HepG2 (cell line): ENCODE results near the gene SPEM2. TPM values are rescaled to one million over a fixed set of nuclear protein-coding genes. Genes with fewer than 3 reads are reported as not detected.

ENCODE experiments used
- ATF7 ChIP-seq, 2 experiments: fragments of 450-650 bp in 1 of 2; sonication (generic) in 1 of 2; formaldehyde crosslinking in 1 of 2; IDR thresholded peaks; 2 replicates each; pipeline versions ENCODE4 v1.4.0 to v1.6.1; 2016 to 2020; ENCODE audit warnings: antibody characterized with exemption in 1 of 2, mild to moderate bottlenecking in 1 of 2, missing genetic modification reagents in 1 of 2
- E2F1 ChIP-seq: sonication (generic); formaldehyde crosslinking; IDR thresholded peaks from 2 replicates; pipeline ENCODE4 v1.5.0; 2020; ENCODE audit warnings: missing genetic modification reagents
- ELF3 ChIP-seq: IDR thresholded peaks from 2 replicates; pipeline ENCODE4 v1.6.1; 2016; ENCODE audit warnings: missing genetic modification reagents, missing compliant biosample characterization
- HNRNPUL1 ChIP-seq: fragments of 200-400 bp; formaldehyde crosslinking; IDR thresholded peaks from 2 replicates; pipeline ENCODE4 v1.6.1; 2017; ENCODE audit warnings: low read depth, mild to moderate bottlenecking, low read length, moderate library complexity
- IKZF5 ChIP-seq: IDR thresholded peaks from 2 replicates; pipeline ENCODE4 v1.6.1; 2018; ENCODE audit warnings: missing genetic modification reagents, mild to moderate bottlenecking, missing compliant biosample characterization
- KDM2A ChIP-seq: sonication (generic); formaldehyde crosslinking; IDR thresholded peaks from 2 replicates; pipeline ENCODE4 v1.4.0; 2020; ENCODE audit warnings: low read depth, missing genetic modification reagents, borderline replicate concordance
- PAX8 ChIP-seq: sonication (generic); formaldehyde crosslinking; IDR thresholded peaks from 2 replicates; pipeline ENCODE4 v1.8.0; 2022; ENCODE audit warnings: mild to moderate bottlenecking, missing genetic modification reagents, borderline replicate concordance
- PITX1 ChIP-seq: sonication (generic); formaldehyde crosslinking; IDR thresholded peaks from 2 replicates; pipeline ENCODE4 v1.5.1; 2020; ENCODE audit warnings: mild to moderate bottlenecking, missing genetic modification reagents
- SMARCE1 ChIP-seq: fragments of 450-650 bp; IDR thresholded peaks from 2 replicates; pipeline ENCODE4 v1.6.1; 2017; ENCODE audit warnings: borderline replicate concordance
- SP1 ChIP-seq, 2 experiments: fragments of 450-650 bp in 1 of 2; sonication (generic) in 1 of 2; formaldehyde crosslinking in 1 of 2; IDR thresholded peaks; 2 replicates each; pipeline versions ENCODE4 v1.4.0 to v1.6.1; 2016 to 2020; ENCODE audit warnings: missing genetic modification reagents in 1 of 2
- SP140L ChIP-seq: sonication (generic); formaldehyde crosslinking; IDR thresholded peaks from 2 replicates; pipeline ENCODE4 v1.4.0; 2020; ENCODE audit warnings: missing genetic modification reagents, borderline replicate concordance
- TAF1 ChIP-seq: sonication (generic); formaldehyde crosslinking; IDR thresholded peaks from 2 replicates; pipeline ENCODE4 v1.4.0; 2020; ENCODE audit warnings: missing genetic modification reagents
- TARDBP ChIP-seq: sonication (generic); formaldehyde crosslinking; IDR thresholded peaks from 2 replicates; pipeline ENCODE4 v1.8.0; 2022; ENCODE audit warnings: mild to moderate bottlenecking, missing genetic modification reagents
- ZBTB38 ChIP-seq: sonication (generic); formaldehyde crosslinking; IDR thresholded peaks from 2 replicates; pipeline ENCODE4 v1.5.1; 2020; ENCODE audit warnings: mild to moderate bottlenecking, missing genetic modification reagents
- ZBTB7A ChIP-seq: sonication (generic); formaldehyde crosslinking; IDR thresholded peaks from 2 replicates; pipeline ENCODE4 v1.8.0; 2022; ENCODE audit warnings: mild to moderate bottlenecking, missing genetic modification reagents
- ZC3H13 ChIP-seq: sonication (generic); formaldehyde crosslinking; IDR thresholded peaks from 2 replicates; pipeline ENCODE4 v1.8.1; 2023; ENCODE audit warnings: mild to moderate bottlenecking, missing genetic modification reagents, moderate library complexity
- ZEB1 ChIP-seq: IDR thresholded peaks from 2 replicates; pipeline ENCODE4 v1.6.1; 2012; ENCODE audit warnings: mild to moderate bottlenecking, low read depth, inconsistent platforms; ENCODE audit not compliant: insufficient replicate concordance
- ZNF546 ChIP-seq: sonication (generic); formaldehyde crosslinking; conservative IDR thresholded peaks from 2 replicates; pipeline ENCODE4 v1.8.1; 2023; ENCODE audit warnings: mild to moderate bottlenecking, missing genetic modification reagents
- ZNF589 ChIP-seq: sonication (generic); formaldehyde crosslinking; conservative IDR thresholded peaks from 2 replicates; pipeline ENCODE4 v1.8.0; 2022; ENCODE audit warnings: mild to moderate bottlenecking, moderate library complexity, missing genetic modification reagents
- ZNF780A ChIP-seq: sonication (generic); formaldehyde crosslinking; IDR thresholded peaks from 2 replicates; pipeline ENCODE4 v1.8.0; 2022; ENCODE audit warnings: mild to moderate bottlenecking, missing genetic modification reagents, moderate library complexity
- ZNF788 ChIP-seq: sonication (generic); formaldehyde crosslinking; IDR thresholded peaks from 2 replicates; pipeline ENCODE4 v1.5.0; 2020; ENCODE audit warnings: mild to moderate bottlenecking, missing genetic modification reagents, borderline replicate concordance
- ZZZ3 ChIP-seq: sonication (generic); formaldehyde crosslinking; IDR thresholded peaks from 2 replicates; pipeline ENCODE4 v1.4.0; 2020; ENCODE audit warnings: missing genetic modification reagents, mild to moderate bottlenecking, borderline replicate concordance
- polyA plus RNA-seq, 8 experiments: library from polyadenylated mRNA; depleted of rRNA in 3 of 8; stranded (reverse) in 7 of 8; unstranded in 1 of 8; fragments of >200 nt; fragmentation: Illumina TruSeq in 4 of 8; extraction: Trizol in 4 of 8; gene quantifications; 2 replicates each; pipeline versions ENCODE4 v1.2.1 to v1.2.3, GENCODE V29; 2011 to 2016; ENCODE audit warnings: low read depth in 4 of 8, missing spikeins in 1 of 8, mixed read lengths in 1 of 8; ENCODE audit not compliant: insufficient read depth in 1 of 8
- total RNA-seq, 5 experiments: library from RNA; depleted of rRNA; stranded (reverse); fragments of >200 nt; fragmentation: Illumina TruSeq; extraction: Trizol; gene quantifications; 2 replicates each; pipeline ENCODE4 v1.2.3, GENCODE V29; 2016; ENCODE audit warnings: low read depth in 1 of 5
- TF ChIP-seq, protein P1 (sequence below): sonication (generic); formaldehyde crosslinking; conservative IDR thresholded peaks from 2 replicates; pipeline ENCODE4 v1.8.0; 2022; ENCODE audit warnings: mild to moderate bottlenecking, moderate library complexity, missing genetic modification reagents
- TF ChIP-seq, protein P2 (sequence below): sonication (generic); formaldehyde crosslinking; IDR thresholded peaks from 2 replicates; pipeline ENCODE4 v1.8.0; 2023; ENCODE audit warnings: mild to moderate bottlenecking, missing genetic modification reagents

Gene SPEM2
- total and polyA plus RNA-seq, 2 of the 13 experiments (the other 11 are each of a cell fraction or from before 2014, with no cell fraction given): not detected

DNA sequence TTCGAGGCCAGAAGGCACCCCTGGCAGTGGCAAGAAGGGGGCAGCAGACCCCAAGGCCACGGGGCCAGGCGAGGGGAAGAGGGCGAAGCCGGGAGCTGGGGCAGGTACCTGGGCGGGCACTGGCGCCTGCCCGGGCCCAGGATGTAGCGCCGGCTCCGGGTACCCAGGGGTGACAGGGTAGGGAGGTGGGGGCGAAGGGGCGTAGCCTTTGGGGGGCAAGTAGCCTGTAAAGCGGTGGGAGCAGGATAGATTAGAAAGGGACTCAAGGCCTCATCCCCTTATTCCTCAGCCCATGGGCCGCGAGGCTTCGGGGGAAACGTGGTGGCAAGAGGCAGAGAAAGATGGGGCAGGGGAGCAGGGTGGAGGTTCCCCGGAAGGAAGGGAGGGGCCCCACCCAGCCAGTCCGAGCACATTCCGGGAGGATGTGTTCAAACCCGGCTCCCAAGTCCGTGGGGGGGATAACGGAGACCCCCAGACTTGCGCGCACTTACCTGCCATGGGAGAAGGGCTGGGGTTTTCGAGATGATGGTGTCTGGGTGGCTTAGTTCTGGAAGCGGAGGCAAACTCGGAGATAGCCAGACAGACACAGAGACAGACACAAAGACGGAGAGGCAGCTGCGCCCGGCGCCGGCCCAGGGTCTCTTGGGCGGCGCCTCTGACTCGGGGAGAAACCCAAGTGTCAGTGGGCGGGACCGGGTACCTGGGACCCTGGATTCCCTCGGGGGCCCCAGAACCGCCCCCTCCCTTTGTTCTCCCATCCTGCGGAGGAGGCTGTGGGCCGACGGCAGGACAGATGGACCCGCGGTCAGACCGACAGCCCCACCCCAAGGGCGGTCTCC is 31.6 kb upstream of the SPEM2 start (continued):
- peak; percentile 46; the same call in 1 of the 2 replicates for TF ChIP-seq ZZZ3
- 0 out of 2 replicates have a peak, but pooled peaks have one; percentile 32 for TF ChIP-seq KDM2A
- no peak for TF ChIP-seq SMARCE1
- TF ChIP-seq SP140L (CRISPR knock-in tag): 0 out of 2 replicates have a peak, but pooled peaks have one; percentile 41
- no peak for TF ChIP-seq ZNF546 (CRISPR knock-in tag)
- TF ChIP-seq ZC3H13 (CRISPR knock-in tag): no peak
- TF ChIP-seq ZEB1: peak; percentile 64
- TF ChIP-seq HNRNPUL1: no peak
- TF ChIP-seq E2F1 (CRISPR knock-in tag): no peak
- no peak for TF ChIP-seq ATF7 (IDR thresholded peaks at IDR 0.05)
- peak; percentile 36; the same call in 1 of the 2 replicates for TF ChIP-seq ATF7 (CRISPR knock-in tag; IDR thresholded peaks at IDR 0.05)
- peak; percentile 79; the same call in 1 of the 2 replicates for TF ChIP-seq PAX8 (CRISPR knock-in tag)
- 0 out of 2 replicates have a peak, but pooled peaks have one; percentile 23 for TF ChIP-seq ZBTB7A (CRISPR knock-in tag)
- 0 out of 2 replicates have a peak, but pooled peaks have one; percentile 26 for TF ChIP-seq TARDBP (CRISPR knock-in tag)
- TF ChIP-seq TAF1 (CRISPR knock-in tag): no peak
- TF ChIP-seq ZNF788 (CRISPR knock-in tag): no peak
- TF ChIP-seq SP1 (IDR thresholded peaks at IDR 0.05): no peak
- TF ChIP-seq SP1 (CRISPR knock-in tag; IDR thresholded peaks at IDR 0.05): peak; percentile 48; the same call in 1 of the 2 replicates
- TF ChIP-seq, protein P1, sequence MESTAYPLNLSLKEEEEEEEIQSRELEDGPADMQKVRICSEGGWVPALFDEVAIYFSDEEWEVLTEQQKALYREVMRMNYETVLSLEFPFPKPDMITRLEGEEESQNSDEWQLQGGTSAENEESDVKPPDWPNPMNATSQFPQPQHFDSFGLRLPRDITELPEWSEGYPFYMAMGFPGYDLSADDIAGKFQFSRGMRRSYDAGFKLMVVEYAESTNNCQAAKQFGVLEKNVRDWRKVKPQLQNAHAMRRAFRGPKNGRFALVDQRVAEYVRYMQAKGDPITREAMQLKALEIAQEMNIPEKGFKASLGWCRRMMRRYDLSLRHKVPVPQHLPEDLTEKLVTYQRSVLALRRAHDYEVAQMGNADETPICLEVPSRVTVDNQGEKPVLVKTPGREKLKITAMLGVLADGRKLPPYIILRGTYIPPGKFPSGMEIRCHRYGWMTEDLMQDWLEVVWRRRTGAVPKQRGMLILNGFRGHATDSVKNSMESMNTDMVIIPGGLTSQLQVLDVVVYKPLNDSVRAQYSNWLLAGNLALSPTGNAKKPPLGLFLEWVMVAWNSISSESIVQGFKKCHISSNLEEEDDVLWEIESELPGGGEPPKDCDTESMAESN: no peak
- no peak for TF ChIP-seq ZBTB38 (CRISPR knock-in tag)
- TF ChIP-seq, protein P2, sequence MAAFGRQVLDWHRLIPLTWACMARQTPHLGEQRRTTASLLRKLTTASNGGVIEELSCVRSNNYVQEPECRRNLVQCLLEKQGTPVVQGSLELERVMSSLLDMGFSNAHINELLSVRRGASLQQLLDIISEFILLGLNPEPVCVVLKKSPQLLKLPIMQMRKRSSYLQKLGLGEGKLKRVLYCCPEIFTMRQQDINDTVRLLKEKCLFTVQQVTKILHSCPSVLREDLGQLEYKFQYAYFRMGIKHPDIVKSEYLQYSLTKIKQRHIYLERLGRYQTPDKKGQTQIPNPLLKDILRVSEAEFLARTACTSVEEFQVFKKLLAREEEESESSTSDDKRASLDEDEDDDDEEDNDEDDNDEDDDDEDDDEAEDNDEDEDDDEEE (CRISPR knock-in tag): 0 out of 2 replicates have a peak, but pooled peaks have one; percentile 9
- TF ChIP-seq ZNF589 (CRISPR knock-in tag): no peak
- TF ChIP-seq PITX1: no peak
- TF ChIP-seq ZNF780A (CRISPR knock-in tag): no peak
- peak; percentile 17; the same call in 1 of the 2 replicates for TF ChIP-seq IKZF5 (CRISPR knock-in tag)
- TF ChIP-seq ELF3: 0 out of 2 replicates have a peak, but pooled peaks have one; percentile 3
